H1 (cell line): Measurements from ENCODE around the gene SGPP2. TPM values are rescaled to one million over a fixed set of nuclear protein-coding genes. Genes with fewer than 3 reads are reported as not detected.

Source experiments
- BRCA1 ChIP-seq: IDR thresholded peaks from 2 replicates; pipeline ENCODE4 v1.6.1; 2012; ENCODE audit warnings: low read depth, low read length, improper control_type of control experiment
- CHD1 ChIP-seq: IDR thresholded peaks from 2 replicates; pipeline ENCODE4 v1.6.1; 2012; ENCODE audit warnings: low read depth, low read length, improper control_type of control experiment
- CREB1 ChIP-seq: IDR thresholded peaks from 2 replicates; pipeline ENCODE4 v1.6.1; 2012; ENCODE audit warnings: inconsistent platforms
- FOSL1 ChIP-seq: IDR thresholded peaks from 2 replicates; pipeline ENCODE4 v1.6.1; 2011; ENCODE audit warnings: mild to moderate bottlenecking, low read depth, low read length, moderate library complexity; ENCODE audit not compliant: insufficient read depth
- HDAC2 ChIP-seq, 2 experiments: fragments of 300-600 bp in 1 of 2; sonication (generic) in 1 of 2; IDR thresholded peaks; 2 replicates each; pipeline ENCODE4 v1.6.1; 2011 to 2012; ENCODE audit warnings: low read depth in 2 of 2, low read length in 2 of 2, mild to moderate bottlenecking in 2 of 2, moderate library complexity in 2 of 2, borderline replicate concordance in 1 of 2, inconsistent platforms in 1 of 2
- KDM1A ChIP-seq: fragments of 200-600, 300-600 bp; sonication (generic); IDR thresholded peaks from 2 replicates; pipeline ENCODE4 v1.7.1; 2016; ENCODE audit warnings: mild to moderate bottlenecking, low read length, borderline replicate concordance
- KDM4A ChIP-seq: IDR thresholded peaks from one replicate; pipeline ENCODE4 v1.7.1; 2012; ENCODE audit warnings: low read depth, mild to moderate bottlenecking, moderate library complexity, low read length, inconsistent platforms; ENCODE audit not compliant: severe bottlenecking
- NANOG ChIP-seq: IDR thresholded peaks from 2 replicates; pipeline ENCODE4 v1.6.1; 2011; ENCODE audit warnings: low read length, low read depth, mild to moderate bottlenecking, inconsistent platforms; ENCODE audit not compliant: insufficient read depth, poor library complexity, severe bottlenecking
- PHF8 ChIP-seq: fragments of 200-600 bp; sonication (generic); conservative IDR thresholded peaks from 2 replicates; pipeline ENCODE4 v1.7.1; 2012; ENCODE audit warnings: low read depth, mild to moderate bottlenecking, inconsistent platforms, low read length, moderate library complexity
- RAD21 ChIP-seq, 2 experiments: IDR thresholded peaks in 1 of 2; conservative IDR thresholded peaks in 1 of 2; 2 replicates each; pipeline ENCODE4 v1.6.1; 2011; ENCODE audit warnings: low read depth in 2 of 2, low read length in 2 of 2, improper control_type of control experiment in 1 of 2, inconsistent platforms in 1 of 2, mild to moderate bottlenecking in 1 of 2, moderate library complexity in 1 of 2
- RBBP5 ChIP-seq: IDR thresholded peaks from 2 replicates; pipeline ENCODE4 v1.7.1; 2012; ENCODE audit warnings: low read depth, mild to moderate bottlenecking, inconsistent platforms, low read length, moderate library complexity, borderline replicate concordance
- RNF2 ChIP-seq: fragments of 200-900, 300-1000 bp; sonication (generic); IDR thresholded peaks from 2 replicates; pipeline ENCODE4 v1.7.1; 2016; ENCODE audit warnings: borderline replicate concordance, low read depth, mild to moderate bottlenecking, antibody characterized with exemption, low read length; ENCODE audit not compliant: poor library complexity, severe bottlenecking; ENCODE audit errors: missing control alignments
- SAP30 ChIP-seq: fragments of 300-600 bp; sonication (generic); IDR thresholded peaks from 2 replicates; pipeline ENCODE4 v1.7.1; 2012; ENCODE audit warnings: low read length, moderate library complexity, mild to moderate bottlenecking, inconsistent platforms; ENCODE audit not compliant: insufficient read depth, insufficient replicate concordance
- SIN3A ChIP-seq, 2 experiments: IDR thresholded peaks in 1 of 2; conservative IDR thresholded peaks in 1 of 2; 2 replicates each; pipeline ENCODE4 v1.6.1; 2011 to 2012; ENCODE audit warnings: low read length in 2 of 2, improper control_type of control experiment in 1 of 2, low read depth in 1 of 2, mild to moderate bottlenecking in 1 of 2
- SP2 ChIP-seq: IDR thresholded peaks from 2 replicates; pipeline ENCODE4 v1.6.1; 2012; ENCODE audit warnings: mild to moderate bottlenecking, low read length, inconsistent platforms
- TAF7 ChIP-seq: optimal IDR thresholded peaks from 2 replicates; pipeline ENCODE3; 2011; ENCODE audit warnings: low read depth, mild to moderate bottlenecking, inconsistent platforms, low read length, moderate library complexity, borderline replicate concordance
- YY1 ChIP-seq: IDR thresholded peaks from 2 replicates; pipeline ENCODE4 v1.6.1; 2011; ENCODE audit warnings: low read depth, mild to moderate bottlenecking, low read length
- polyA plus RNA-seq, 7 experiments: library from polyadenylated mRNA; depleted of rRNA in 3 of 7; stranded (reverse) in 5 of 7; unstranded in 2 of 7; fragments of >200 nt in 5 of 7; fragments of 200-250 nt in 2 of 7; gene quantifications; 1 replicate in 5 of 7; 2 replicates in 1 of 7; 4 replicates in 1 of 7; pipeline versions ENCODE4 v1.2.1 to v1.2.3, GENCODE V29; 2011 to 2013; ENCODE audit warnings: missing spikeins in 2 of 7, mixed read lengths in 2 of 7
- total RNA-seq: library from RNA; stranded (reverse); fragmentation: NEBNext Ultra II Directional; extraction: Animal tissue kit (Norgen Biotek cat#: 25700); gene quantifications from 2 replicates; pipeline ENCODE4 v1.2.1, GENCODE V29; 2021

Gene SGPP2
- total and polyA plus RNA-seq, 2 of the 8 experiments (the other 6 are each of a cell fraction or from before 2014, with no cell fraction given), result 0.29 TPM; not detected in 1

DNA sequence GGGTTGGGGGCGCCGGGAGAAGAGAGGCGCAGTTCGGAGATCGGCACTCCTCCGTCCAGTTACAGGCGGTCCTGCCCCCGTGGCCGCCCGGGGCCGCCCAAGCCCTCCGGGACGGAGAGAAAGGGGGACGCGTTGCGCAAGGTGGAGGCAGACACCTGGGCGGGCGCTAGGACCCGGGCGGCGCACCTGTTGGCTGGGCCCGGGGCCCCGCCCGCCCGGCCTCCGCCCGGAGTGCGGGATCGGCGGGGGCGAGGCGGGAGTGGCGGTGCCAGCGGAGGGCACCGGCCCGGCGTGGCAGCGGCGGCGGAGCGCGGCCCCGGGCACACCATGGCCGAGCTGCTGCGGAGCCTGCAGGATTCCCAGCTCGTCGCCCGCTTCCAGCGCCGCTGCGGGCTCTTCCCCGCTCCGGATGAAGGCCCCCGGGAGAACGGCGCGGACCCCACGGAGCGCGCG, at the start of gene SGPP2 (continued):
- TF ChIP-seq SAP30 (no peak), FOSL1 (peak; percentile 93), SP2 (no peak), CHD1 (no peak), KDM4A (peak; percentile 89), SIN3A (conservative IDR thresholded peaks at IDR 0.05 in 1 of 2, IDR thresholded peaks at IDR 0.05 in 1 of 2; ENCODE audit: low read depth in 1 of 2, low read length in 2 of 2) (0 out of 4 replicates have a peak, but pooled peaks of 1 of the 2 experiments have one; percentile 25), PHF8 (no peak), HDAC2 (IDR thresholded peaks at IDR 0.05; ENCODE audit: borderline replicate concordance in 1 of 2, low read depth in 2 of 2, low read length in 2 of 2) (no peak), YY1 (no peak), TAF7 (no peak), NANOG (no peak), BRCA1 (no peak), CREB1 (no peak), RNF2 (no peak), RBBP5 (0 out of 2 replicates have a peak, but pooled peaks have one; percentile 21), KDM1A (no peak), RAD21 (IDR thresholded peaks at IDR 0.05 in 1 of 2, conservative IDR thresholded peaks at IDR 0.05 in 1 of 2; ENCODE audit: low read depth in 2 of 2, low read length in 2 of 2) (no peak)
